ENCODE data around the gene MGLL.

DNA sequence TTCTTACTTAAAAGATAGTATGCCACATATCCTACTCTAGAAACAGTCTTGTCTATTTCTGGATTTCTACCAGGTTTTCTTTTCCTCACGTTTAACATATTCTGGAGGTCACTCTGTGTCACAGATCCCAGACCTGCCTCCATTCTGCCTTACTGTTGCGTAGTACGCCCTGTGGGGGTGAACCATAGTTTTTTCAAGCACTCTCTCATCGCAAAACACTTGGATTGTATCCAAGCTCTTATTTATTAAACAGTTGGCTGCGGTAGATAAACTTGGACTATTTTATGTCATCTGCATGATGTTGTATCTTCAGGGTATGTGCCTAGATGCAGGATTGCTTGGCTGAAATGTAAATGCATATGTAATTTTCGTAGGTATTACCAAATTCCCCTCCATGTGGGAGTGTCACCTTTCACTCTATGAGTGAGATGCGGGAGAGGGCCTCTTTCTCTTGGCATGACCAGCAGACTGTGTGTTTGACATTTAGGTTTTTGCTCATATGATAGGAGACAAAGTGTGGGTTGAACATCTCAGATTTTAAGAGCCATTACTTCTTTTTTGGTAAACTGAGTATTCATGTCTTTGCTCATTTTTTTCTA lies 93.8 kb downstream of the MGLL start:
- TF ChIP-seq, protein P1, sequence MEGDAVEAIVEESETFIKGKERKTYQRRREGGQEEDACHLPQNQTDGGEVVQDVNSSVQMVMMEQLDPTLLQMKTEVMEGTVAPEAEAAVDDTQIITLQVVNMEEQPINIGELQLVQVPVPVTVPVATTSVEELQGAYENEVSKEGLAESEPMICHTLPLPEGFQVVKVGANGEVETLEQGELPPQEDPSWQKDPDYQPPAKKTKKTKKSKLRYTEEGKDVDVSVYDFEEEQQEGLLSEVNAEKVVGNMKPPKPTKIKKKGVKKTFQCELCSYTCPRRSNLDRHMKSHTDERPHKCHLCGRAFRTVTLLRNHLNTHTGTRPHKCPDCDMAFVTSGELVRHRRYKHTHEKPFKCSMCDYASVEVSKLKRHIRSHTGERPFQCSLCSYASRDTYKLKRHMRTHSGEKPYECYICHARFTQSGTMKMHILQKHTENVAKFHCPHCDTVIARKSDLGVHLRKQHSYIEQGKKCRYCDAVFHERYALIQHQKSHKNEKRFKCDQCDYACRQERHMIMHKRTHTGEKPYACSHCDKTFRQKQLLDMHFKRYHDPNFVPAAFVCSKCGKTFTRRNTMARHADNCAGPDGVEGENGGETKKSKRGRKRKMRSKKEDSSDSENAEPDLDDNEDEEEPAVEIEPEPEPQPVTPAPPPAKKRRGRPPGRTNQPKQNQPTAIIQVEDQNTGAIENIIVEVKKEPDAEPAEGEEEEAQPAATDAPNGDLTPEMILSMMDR (IDR thresholded peaks at IDR 0.05) = no peak
- TF ChIP-seq POLR2A (IDR thresholded peaks at IDR 0.05) = no peak

All from esophagus squamous epithelium (tissue), 4 donors.